Body of pancreas (tissue), 4 donors: ENCODE data around the gene TPCN2.

ENCODE experiments used
- CTCF ChIP-seq, 7 experiments: fragments of 450-650 bp in 4 of 7; fragments of 200-600 bp in 3 of 7; sonication (generic) in 3 of 7; IDR thresholded peaks; one replicate each; pipeline ENCODE4 v1.5.1; 2016 to 2019; ENCODE audit warnings: antibody characterized with exemption in 7 of 7
- POLR2A ChIP-seq, 3 donors: fragments of 450-650 bp; IDR thresholded peaks; one replicate each; pipeline ENCODE4 v1.6.1; 2016; ENCODE audit warnings: antibody characterized with exemption in 3 of 3, mild to moderate bottlenecking in 2 of 3

GRCh38 chr11:69092263-69092662 is 43.5 kb downstream of the TPCN2 start:
- TF ChIP-seq POLR2A (IDR thresholded peaks at IDR 0.05) (no peak), CTCF (IDR thresholded peaks at IDR 0.05) (no peak)
